Activated CD4-positive, alpha-beta T cell treated with anti-CD3 and anti-CD28 coated beads for 4 hours (primary cell): ENCODE data around the gene TCFL5.

ENCODE experiments used
- DNase-seq, 2 donors: peaks; one replicate each; pipeline ENCODE4 v3.0.0-alpha.2; 2020

TCFL5 gene

DNA sequence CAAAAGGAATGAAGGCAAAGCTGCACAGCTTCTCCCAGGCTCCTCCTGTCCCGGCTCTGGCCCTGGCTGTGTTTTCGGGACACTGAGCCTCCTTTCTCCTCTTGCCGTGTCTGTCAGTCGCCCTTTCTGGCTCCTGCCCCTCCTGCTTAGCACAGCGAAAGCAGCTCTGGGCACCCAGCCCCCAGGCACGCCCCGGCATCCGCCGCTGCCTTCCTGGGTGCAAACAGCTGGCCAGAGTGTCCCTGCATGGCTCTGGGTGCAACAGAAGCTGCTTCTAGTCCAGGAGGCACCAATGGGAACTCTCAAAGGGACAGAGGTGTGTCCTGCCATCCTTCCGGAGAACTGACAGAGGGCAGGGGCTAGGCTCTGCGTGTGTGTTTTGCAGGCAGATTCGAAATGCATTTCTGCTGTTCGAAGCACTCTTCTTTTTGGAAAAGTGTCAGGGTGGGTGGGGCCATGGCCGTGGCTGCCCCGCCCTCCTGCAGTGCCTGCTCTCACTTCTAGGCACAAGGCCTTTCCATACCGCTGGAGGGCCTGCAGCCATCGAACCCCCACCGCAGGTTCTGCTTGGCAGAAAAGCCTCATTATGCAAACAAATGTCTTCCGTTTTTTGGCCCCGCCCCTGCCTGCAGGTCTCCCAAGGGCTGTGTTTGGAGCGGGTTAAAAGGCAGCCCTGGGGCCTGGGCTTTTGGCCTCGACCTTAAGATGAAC is 29.3 kb downstream of the TCFL5 start:
- DNase-seq, result no peak

DNA sequence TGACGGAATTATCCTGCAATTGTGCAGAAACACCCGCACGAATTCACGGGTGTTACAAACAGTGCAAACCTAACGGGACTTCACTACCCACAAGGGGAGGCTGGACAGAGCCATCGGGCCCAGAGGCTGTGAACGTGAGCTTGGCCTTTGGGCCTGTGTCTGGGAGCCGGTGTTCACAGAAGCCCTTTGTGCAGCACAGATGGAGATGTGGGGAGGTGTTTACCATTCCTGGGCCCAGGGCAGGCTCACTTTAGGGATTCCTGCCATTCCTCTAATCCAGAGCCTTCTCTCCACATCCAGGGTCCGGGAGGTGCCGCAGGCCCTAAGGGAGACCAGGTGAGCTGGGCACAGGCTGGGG is 29.8 kb downstream of the TCFL5 start:
- DNase-seq, result no peak

- no peak for DNase-seq
Observed at GRCh38 chr20:62831361-62831788, 30.2 kb downstream of the TCFL5 start.

GRCh38 chr20:62830821-62831220 is 30.8 kb downstream of the TCFL5 start:
- no peak for DNase-seq

GRCh38 chr20:62830251-62830650 is 31.4 kb downstream of the TCFL5 start:
- DNase-seq, result no peak

DNA sequence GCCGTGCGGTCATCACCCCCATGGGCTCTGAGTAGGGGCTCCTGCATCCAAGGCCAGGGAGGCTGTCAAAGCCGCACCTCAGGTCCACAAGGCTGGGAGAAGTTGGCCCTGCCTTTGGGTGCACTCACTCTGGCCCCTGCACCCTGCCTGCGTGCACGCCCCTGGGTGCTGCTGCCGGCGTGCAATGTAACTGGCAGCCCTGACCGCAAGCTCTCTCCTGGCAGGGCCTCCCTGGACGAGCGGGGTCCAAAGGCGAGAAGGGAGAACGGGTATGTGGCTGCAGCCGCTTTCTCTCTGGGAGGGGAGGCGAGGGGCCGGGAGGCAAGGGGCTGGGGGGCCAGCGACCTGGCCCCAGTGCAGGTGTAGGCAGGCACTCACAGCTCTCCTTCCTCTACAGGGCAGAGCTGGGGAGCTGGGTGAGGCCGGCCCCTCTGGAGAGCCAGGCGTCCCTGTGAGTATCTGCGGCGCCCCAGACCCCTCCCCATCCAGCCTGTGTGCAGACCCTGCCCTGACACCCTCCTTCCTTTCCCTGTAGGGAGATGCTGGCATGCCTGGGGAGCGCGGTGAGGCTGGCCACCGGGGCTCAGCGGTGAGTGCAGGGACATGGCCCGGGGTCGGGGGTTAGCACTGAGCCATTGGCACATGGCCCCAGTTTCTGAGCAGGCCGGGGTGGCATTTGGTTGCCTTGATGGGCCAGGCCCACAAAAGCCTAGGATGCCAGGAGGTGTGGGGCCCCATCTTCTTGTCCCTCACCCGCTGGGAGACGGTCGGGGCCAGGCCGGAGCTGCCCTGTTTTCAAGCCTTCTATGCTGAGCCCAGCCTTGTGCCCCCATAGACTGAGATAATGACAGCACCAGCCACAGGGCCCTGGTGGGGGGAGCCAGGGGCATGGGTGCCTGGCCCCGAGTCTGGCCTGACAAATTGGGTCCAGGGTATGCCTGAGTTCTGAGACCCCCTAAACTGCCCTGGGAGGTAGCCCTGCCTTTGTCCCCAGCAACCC is 32.1 kb downstream of the TCFL5 start:
- DNase-seq, result no peak

DNA sequence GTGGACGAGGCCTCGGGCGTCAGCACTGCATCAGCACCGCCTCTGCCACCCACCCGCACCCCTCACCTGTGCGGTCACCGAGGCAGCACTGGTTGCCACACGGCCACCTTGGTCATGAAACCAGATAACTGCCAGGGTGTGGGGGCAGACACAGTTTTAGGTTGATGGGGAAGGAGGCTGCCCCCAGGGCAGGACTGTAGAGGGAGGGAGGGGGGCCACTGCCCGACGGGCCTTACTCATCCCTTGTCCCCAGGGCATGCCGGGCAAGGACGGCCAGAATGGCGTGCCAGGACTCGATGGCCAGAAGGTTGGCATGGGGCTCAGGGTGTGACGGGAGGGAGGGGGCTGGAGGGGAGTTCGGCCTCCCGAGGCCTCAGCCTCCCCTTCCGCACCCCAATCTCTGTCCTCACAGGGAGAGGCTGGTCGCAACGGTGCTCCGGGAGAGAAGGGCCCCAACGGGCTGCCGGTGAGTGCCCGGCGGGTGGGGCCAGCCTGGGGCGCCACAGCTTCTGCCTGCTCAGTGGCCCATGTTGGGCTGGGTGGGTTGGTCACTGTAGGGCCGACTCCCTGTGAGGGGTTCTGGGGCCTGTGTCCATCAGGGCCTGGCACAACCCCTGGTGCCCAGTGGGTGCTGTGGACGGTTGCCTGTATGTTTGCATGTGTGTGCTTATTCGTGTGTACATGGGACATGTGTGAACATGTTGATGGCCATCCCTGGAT is 33.0 kb downstream of the TCFL5 start:
- DNase-seq, result no peak

GRCh38 chr20:62828051-62828450 is 33.6 kb downstream of the TCFL5 start:
- DNase-seq, result no peak

GRCh38 chr20:62827311-62828038 is 34.1 kb downstream of the TCFL5 start:
- DNase-seq, result no peak

- DNase-seq, result no peak
Observed at GRCh38 chr20:62826646-62827310, 34.8 kb downstream of the TCFL5 start.

DNA sequence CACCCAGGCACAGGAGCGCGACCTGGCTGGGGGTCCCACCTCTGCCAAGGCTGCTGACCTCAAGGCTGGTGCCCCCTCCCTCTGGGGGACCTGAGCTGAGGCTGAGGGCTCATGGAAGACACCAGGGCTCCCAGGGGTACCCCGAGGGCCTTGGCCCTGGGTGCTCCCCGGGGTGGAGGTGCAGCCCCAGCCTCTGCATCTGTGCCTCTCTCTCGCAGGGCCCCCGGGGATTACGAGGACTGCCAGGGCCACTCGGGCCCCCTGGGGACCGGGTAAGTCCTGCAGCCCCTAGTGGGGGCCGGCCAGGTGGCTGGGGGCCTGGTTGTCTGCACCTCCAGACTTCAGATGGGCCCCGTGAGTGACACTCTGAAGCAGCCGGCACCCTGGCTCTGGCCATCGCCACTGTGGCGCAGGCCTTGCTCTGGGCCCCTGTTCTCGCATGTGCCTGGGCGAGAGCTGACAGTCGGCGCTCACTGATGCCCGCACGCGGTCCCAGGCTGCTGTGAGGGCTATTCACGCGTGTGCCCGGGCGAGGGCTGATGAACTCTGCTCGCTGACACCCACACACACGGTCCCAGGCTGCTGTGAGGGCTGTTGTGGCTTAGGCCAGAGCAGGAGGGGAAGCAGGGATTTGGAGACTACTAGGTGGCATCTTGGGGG is 35.5 kb downstream of the TCFL5 start:
- no peak for DNase-seq

- no peak for DNase-seq
Observed at GRCh38 chr20:62825333-62825985, 36.2 kb downstream of the TCFL5 start.

DNA sequence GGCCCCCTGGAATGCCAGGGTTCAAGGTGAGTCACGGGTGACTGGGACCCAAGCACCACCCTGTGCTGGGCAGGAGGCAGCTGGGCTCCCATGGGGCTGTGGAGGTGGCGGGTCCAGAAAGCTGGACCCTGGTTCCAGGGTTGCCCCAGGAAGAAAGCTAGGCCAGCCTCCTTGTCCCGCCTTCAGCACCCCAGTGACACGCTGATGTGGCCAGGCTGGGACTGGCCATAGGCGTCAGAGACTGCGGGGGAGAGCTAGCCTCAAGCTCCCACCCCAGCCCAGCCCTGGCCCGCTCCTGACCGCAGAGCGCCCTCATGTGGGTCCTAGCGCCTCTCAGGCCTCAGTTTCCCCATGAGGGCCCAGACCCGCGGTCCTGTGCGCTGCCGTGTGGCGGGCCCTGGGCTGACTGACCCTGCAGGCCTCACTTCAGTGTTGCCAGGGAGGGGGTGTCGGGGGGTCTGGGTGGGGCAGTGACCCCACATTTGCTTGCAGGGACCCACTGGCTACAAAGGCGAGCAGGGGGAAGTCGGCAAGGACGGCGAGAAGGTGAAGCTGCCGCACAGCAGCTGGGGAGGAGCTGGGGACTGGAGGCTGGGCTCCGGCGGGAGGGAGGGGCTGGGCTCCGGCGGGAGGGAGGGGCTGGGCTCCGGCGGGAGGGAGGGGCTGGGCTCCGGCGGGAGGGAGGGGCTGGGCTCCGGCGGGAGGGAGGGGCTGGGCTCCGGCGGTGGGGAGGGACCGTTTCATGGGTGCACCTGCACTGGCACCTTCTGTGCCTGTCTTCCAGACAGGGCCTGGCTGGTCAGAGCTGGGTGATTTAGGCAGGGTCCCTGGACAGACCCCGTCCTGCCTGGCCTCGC is 36.9 kb downstream of the TCFL5 start:
- peak in 1 of 2 donors; percentile 55 for DNase-seq

GRCh38 chr20:62823688-62824475 is 37.7 kb downstream of the TCFL5 start:
- DNase-seq, result no peak

DNA sequence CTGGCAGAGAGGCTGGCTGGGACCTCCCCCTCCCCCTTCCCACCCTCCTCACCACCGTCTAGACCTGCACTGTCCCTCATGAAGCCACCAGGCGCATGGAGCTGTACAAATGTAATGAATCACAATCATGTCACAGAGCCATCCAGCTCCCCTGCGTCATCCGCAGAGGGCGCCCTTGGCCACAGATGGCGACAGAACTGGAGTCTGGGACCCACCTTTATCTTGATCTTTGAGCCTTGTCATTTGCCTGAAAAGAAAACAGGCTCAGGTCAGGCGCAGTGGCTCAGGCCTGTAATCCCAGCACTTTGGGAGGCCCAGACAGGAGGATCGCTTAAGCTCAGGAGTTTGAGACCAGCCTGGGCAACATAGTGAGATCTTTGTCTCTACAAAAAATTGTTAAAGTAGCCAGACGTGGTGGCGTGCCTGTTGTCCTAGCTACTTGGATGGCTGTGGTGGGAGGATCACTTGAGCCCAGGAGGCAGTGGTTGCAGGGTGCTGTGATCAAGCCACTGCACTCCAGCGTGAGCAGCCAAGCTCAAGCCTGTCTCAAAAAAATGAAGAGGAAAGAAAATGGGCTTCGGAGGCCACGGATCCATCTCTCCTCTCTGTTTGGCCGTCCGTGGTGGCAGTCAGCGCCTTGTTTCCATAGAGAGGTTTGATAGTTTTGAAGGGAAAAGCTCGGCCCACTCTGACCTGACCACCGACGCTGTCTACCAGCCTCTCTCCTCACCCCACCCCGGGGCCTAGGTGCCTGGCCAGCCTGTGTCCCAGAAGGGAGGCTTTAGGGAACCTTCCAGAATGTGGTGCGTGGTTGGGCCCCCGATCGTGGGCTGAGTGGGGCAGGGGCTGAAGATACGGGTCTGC is 38.6 kb downstream of the TCFL5 start:
- DNase-seq, result no peak

GRCh38 chr20:62822239-62822787 is 39.3 kb downstream of the TCFL5 start:
- no peak for DNase-seq

DNA sequence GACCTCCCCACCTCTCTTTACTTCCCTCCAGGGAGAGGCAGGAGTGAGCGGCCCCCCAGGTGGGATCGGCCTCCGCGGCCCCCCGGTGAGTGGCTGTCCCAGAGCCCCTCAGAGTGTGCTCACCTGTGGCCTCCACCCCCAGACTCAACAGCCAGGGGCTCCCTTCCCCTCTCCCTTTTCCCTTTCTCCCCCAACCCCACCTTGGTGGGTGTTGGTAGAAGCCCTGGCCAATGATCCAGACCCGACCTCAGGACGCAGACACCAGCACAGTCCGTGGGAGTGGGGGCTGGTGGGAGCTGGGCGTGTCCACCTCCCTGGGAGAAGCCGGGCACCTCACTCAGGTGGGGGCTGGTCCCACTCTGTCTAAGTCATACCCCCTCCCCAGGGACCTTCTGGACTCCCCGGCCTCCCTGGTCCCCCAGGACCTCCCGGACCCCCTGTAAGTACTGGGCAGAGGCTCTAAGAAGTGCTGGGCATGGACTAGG is 39.9 kb downstream of the TCFL5 start:
- no peak for DNase-seq
